ENCODE results near the gene RASSF1. TPM values are rescaled to one million over a fixed set of nuclear protein-coding genes. Genes with fewer than 3 reads are reported as not detected.
A peak's percentile ranks its signal among the peaks of the same experiment; 100 is the strongest.

RASSF1 gene
- total and polyA plus RNA-seq, 2 of the 8 experiments (the other 6 are each of a cell fraction or from before 2014, with no cell fraction given): 10.3 to 15.7 TPM

- peak overlapping the region; percentile 87; the same call in 1 of the 2 replicates for H2BK12ac ChIP-seq (ENCODE audit: low read depth, low read length)
- no peak for FAIRE-seq
- ChIA-PET POLR2A (ENCODE audit: partially characterized antibody) (interaction anchor here (2.1 kb wide), 1 partner anchor 12 kb away, joined by 7 read pairs; no protein-coding TSS in a partner anchor), CTCF (ENCODE audit: partially characterized antibody) (interaction anchor here (0.9 to 1.6 kb wide), 8 partner anchors 9 to 164 kb away, joined by 3 to 6 read pairs (median 4); partner anchors contain the start of genes CYB561D2 and NPRL2)
- H3K14ac ChIP-seq (ENCODE audit: insufficient read length): no peak overlapping the region
- no peak overlapping the region for H3K56ac ChIP-seq (replicated peaks; ENCODE audit: insufficient read length, low read depth, low read length)
- H3K27ac ChIP-seq (ENCODE audit: low read depth, low read length): no peak overlapping the region
- H2BK20ac ChIP-seq (ENCODE audit: low read length): no peak overlapping the region
- no peaks in the 10 kb centered on the region for H3K79me1 ChIP-seq (ENCODE audit: low read depth, low read length)
- no peak overlapping the region for H3K4me2 ChIP-seq (ENCODE audit: insufficient read depth in 1 of 2, low read depth in 2 of 2, low read length in 2 of 2)
- no peak overlapping the region for H3K9ac ChIP-seq (replicated peaks in 1 of 4; ENCODE audit: extremely low read depth in 1 of 4, low read depth in 3 of 4, low read length in 3 of 4)
- peaks cover 0 to 3% (median 0%) of the 10 kb centered on the region in 4 experiments; a peak in 2 of 7 replicates for H3K27me3 ChIP-seq (replicated peaks in 1 of 4; ENCODE audit: control insufficient read depth in 3 of 4, extremely low read depth in 1 of 4, insufficient read depth in 3 of 4, low read length in 3 of 4)
- no peak overlapping the region for H3K4ac ChIP-seq (replicated peaks; ENCODE audit: insufficient read length, low read depth, low read length)
- peaks cover 0 to 15% (median 10%) of the 10 kb centered on the region in 4 experiments; a peak in 6 of 7 replicates for H3K4me1 ChIP-seq (replicated peaks in 1 of 4; ENCODE audit: control insufficient read depth in 3 of 4, insufficient read depth in 4 of 4, low read length in 3 of 4)
- no peaks in the 10 kb centered on the region for H3K36me3 ChIP-seq (ENCODE audit: control insufficient read depth in 2 of 4, insufficient read depth in 4 of 4, low read length in 3 of 4)
- H4K20me1 ChIP-seq (replicated peaks in 1 of 2; ENCODE audit: control insufficient read depth in 1 of 2, insufficient read depth in 2 of 2, low read length in 2 of 2): peaks cover 4% of the 10 kb centered on the region in 2 experiments
- no peak overlapping the region for H2AFZ ChIP-seq (ENCODE audit: low read length)
- H3K23me2 ChIP-seq (ENCODE audit: low read depth, low read length): no peaks in the 10 kb centered on the region
- H3K23ac ChIP-seq (ENCODE audit: insufficient read length): no peak overlapping the region
- no peak overlapping the region; the same call in 1 of the 2 replicates for H2BK5ac ChIP-seq (ENCODE audit: low read depth, low read length)
- no peaks in the 10 kb centered on the region for H3K79me2 ChIP-seq (ENCODE audit: control insufficient read depth in 1 of 2, insufficient read depth in 2 of 2, low read length in 2 of 2)
- peak overlapping the region; percentile 81; the same call in 1 of the 2 replicates for H2BK15ac ChIP-seq (ENCODE audit: low read length)
- DNase-seq (ENCODE audit: low read depth in 1 of 2, low spot score in 2 of 2): no peak
- no peak overlapping the region; the same call in 1 of the 2 replicates for H3K18ac ChIP-seq (ENCODE audit: extremely low read depth, low read length)
- H3K4me3 ChIP-seq (ENCODE audit: extremely low read depth in 1 of 4, insufficient read depth in 2 of 4, low read depth in 3 of 4, low read length in 4 of 4): no peak overlapping the region
- H4K8ac ChIP-seq (ENCODE audit: extremely low read depth, insufficient read depth, low read length): peak overlapping the region; percentile 31; the same call in 1 of the 2 replicates
- no peak overlapping the region for H4K5ac ChIP-seq (ENCODE audit: insufficient read length, low read depth, low read length)
- 0 out of 2 replicates have a peak overlapping the region, but pooled peaks have one; percentile 24 for H2AK5ac ChIP-seq (ENCODE audit: low read depth, low read length)
- 83% methylated on average over 17 of the region's 17 CpGs; no CpG with 5 or more reads in 1 of the 2 experiments for WGBS, 2 experiments (ENCODE audit: extremely low coverage in 1 of 2, insufficient coverage in 1 of 2, insufficient read length in 1 of 2, insufficient replicate concordance in 2 of 2, low coverage in 1 of 2, low lambda C conversion rate in 2 of 2, missing lambda C conversion rate in 1 of 2)
- H3K9me3 ChIP-seq (ENCODE audit: insufficient read depth in 2 of 2, low read depth in 1 of 2, low read length in 1 of 2): no peaks in the 10 kb centered on the region
- H4K91ac ChIP-seq (replicated peaks; ENCODE audit: insufficient read length, low read length): no peak overlapping the region
- H2BK120ac ChIP-seq (replicated peaks; ENCODE audit: low read depth, low read length): no peak overlapping the region
- TF ChIP-seq ATF2 (IDR thresholded peaks at IDR 0.05; ENCODE audit: low read length) (no peak), JUND (IDR thresholded peaks at IDR 0.05; ENCODE audit: low read length) (no peak), SP2 (IDR thresholded peaks at IDR 0.05; ENCODE audit: low read length) (no peak), HDAC6 (IDR thresholded peaks at IDR 0.05; ENCODE audit: low read depth, low read length) (no peak), TEAD4 (IDR thresholded peaks at IDR 0.05; ENCODE audit: low read depth, low read length) (no peak), CEBPB (IDR thresholded peaks at IDR 0.05; ENCODE audit: low read depth, low read length) (no peak), POLR2AphosphoS5 (IDR thresholded peaks at IDR 0.05; ENCODE audit: low read depth, low read length) (no peak), GTF2F1 (IDR thresholded peaks at IDR 0.05; ENCODE audit: borderline replicate concordance, low read depth, low read length) (no peak), EZH2 (IDR thresholded peaks at IDR 0.05; ENCODE audit: low read depth, low read length, severe bottlenecking) (no peak), SP1 (IDR thresholded peaks at IDR 0.05; ENCODE audit: low read depth, low read length) (no peak), RAD21 (IDR thresholded peaks at IDR 0.05 in 1 of 2, conservative IDR thresholded peaks at IDR 0.05 in 1 of 2; ENCODE audit: low read depth in 2 of 2, low read length in 2 of 2) (no peak), ASH2L (IDR thresholded peaks at IDR 0.05; ENCODE audit: low read length) (no peak)
Observed at GRCh38 chr3:50378757-50379156, 38.1 kb upstream of the RASSF1 start.

Measured in H1 (cell line).